K562 (cell line): ENCODE data around the gene ALDH16A1. TPM values are rescaled to one million over a fixed set of nuclear protein-coding genes. Genes with fewer than 3 reads are reported as not detected.

ENCODE experiments used
- CBX2 ChIP-seq: fragments of 200-600 bp; sonication (generic); IDR thresholded peaks from one replicate; pipeline ENCODE4 v1.6.1; 2012; ENCODE audit warnings: mild to moderate bottlenecking, low read length, inconsistent platforms; ENCODE audit not compliant: insufficient read depth, poor library complexity, severe bottlenecking
- CEBPB ChIP-seq: fragments of 450-650 bp; IDR thresholded peaks from 2 replicates; pipeline ENCODE4 v1.6.1; 2016; ENCODE audit warnings: missing genetic modification characterization, missing compliant biosample characterization
- CTCFL ChIP-seq: IDR thresholded peaks from 2 replicates; pipeline ENCODE4 v1.6.1; 2011; ENCODE audit warnings: borderline replicate concordance, low read depth, mild to moderate bottlenecking, moderate library complexity, low read length; ENCODE audit not compliant: insufficient read depth, poor library complexity, severe bottlenecking
- HEY1 ChIP-seq: fragments of 250-450 bp; sonication (Bioruptor Pico); IDR thresholded peaks from 2 replicates; pipeline ENCODE4 v1.5.0; 2020; ENCODE audit warnings: mild to moderate bottlenecking, moderate library complexity, borderline replicate concordance
- IRF9 ChIP-seq: fragments of 450-650 bp; IDR thresholded peaks from 2 replicates; pipeline ENCODE4 v1.6.1; 2016; ENCODE audit warnings: missing biosample characterization, missing genetic modification characterization
- KAT7 ChIP-seq: sonication (generic); formaldehyde crosslinking; IDR thresholded peaks from 2 replicates; pipeline ENCODE4 v1.8.0; 2022; ENCODE audit warnings: missing genetic modification reagents, mild to moderate bottlenecking, borderline replicate concordance
- KLF16 ChIP-seq: IDR thresholded peaks from 2 replicates; pipeline ENCODE4 v1.6.1; 2016; ENCODE audit warnings: antibody characterized with exemption
- MEIS2 ChIP-seq: fragments of 450-650 bp; IDR thresholded peaks from 2 replicates; pipeline ENCODE4 v1.6.1; 2014; ENCODE audit warnings: mild to moderate bottlenecking; ENCODE audit not compliant: partially characterized antibody
- NCOA4 ChIP-seq: fragments of 450-650 bp; IDR thresholded peaks from 2 replicates; pipeline ENCODE4 v1.6.1; 2018; ENCODE audit warnings: mild to moderate bottlenecking; ENCODE audit not compliant: partially characterized antibody
- NCOA6 ChIP-seq: fragments of 450-650 bp; IDR thresholded peaks from 2 replicates; pipeline ENCODE4 v1.6.1; 2017; ENCODE audit warnings: mild to moderate bottlenecking
- NFATC3 ChIP-seq: fragments of 450-650 bp; IDR thresholded peaks from 2 replicates; pipeline ENCODE4 v1.6.1; 2017; ENCODE audit warnings: mild to moderate bottlenecking
- PKNOX1 ChIP-seq: fragments of 450-650 bp; IDR thresholded peaks from 2 replicates; pipeline ENCODE4 v1.6.1; 2016
- POLR2AphosphoS5 ChIP-seq: IDR thresholded peaks from 2 replicates; pipeline ENCODE4 v1.6.1; 2011; ENCODE audit warnings: mild to moderate bottlenecking, low read depth, low read length, moderate library complexity; ENCODE audit not compliant: control insufficient read depth, insufficient read depth
- SMAD2 ChIP-seq: fragments of 150-350 bp; IDR thresholded peaks from 2 replicates; pipeline ENCODE4 v1.6.1; 2014; ENCODE audit warnings: low read depth, mild to moderate bottlenecking, low read length
- ZC3H11A ChIP-seq: IDR thresholded peaks from 2 replicates; pipeline ENCODE4 v1.6.1; 2012; ENCODE audit warnings: low read depth, low read length, improper control_type of control experiment
- ZFP36 ChIP-seq: fragments of 150-350 bp; IDR thresholded peaks from 2 replicates; pipeline ENCODE4 v1.6.1; 2018; ENCODE audit warnings: low read length, low read depth; ENCODE audit not compliant: partially characterized antibody
- ZHX1 ChIP-seq: fragments of 150-350 bp; conservative IDR thresholded peaks from 2 replicates; pipeline ENCODE4 v1.6.1; 2014; ENCODE audit warnings: low read length
- ZNF354B ChIP-seq: fragments of 250-450 bp; sonication (Bioruptor Pico); IDR thresholded peaks from 2 replicates; pipeline ENCODE4 v1.4.0; 2020
- polyA plus RNA-seq, 8 experiments: library from polyadenylated mRNA; depleted of rRNA in 4 of 8; stranded (reverse) in 5 of 8; unstranded in 3 of 8; fragments of >200 nt; fragmentation: Nextera tagmentation in 2 of 8; fragmentation: Illumina TruSeq in 1 of 8; extraction: Ambion mirVana in 2 of 8; extraction: Trizol in 1 of 8; gene quantifications; 2 replicates each; pipeline versions ENCODE4 v1.2.1 to v1.2.3, GENCODE V29; 2011 to 2014; ENCODE audit warnings: inconsistent platforms in 1 of 8, missing spikeins in 1 of 8
- total RNA-seq, 7 experiments: library from RNA; depleted of rRNA in 6 of 7; stranded (reverse); fragments of >200 nt in 6 of 7; fragmentation: Illumina TruSeq in 2 of 7; extraction: Trizol in 2 of 7; gene quantifications; 2 replicates each; pipeline versions ENCODE4 v1.2.1 to v1.2.3, GENCODE V29; 2011 to 2021; ENCODE audit warnings: low replicate concordance in 1 of 7
- TF ChIP-seq, protein P1 (sequence below), 3 experiments: IDR thresholded peaks in 2 of 3; conservative IDR thresholded peaks in 1 of 3; 2 replicates each; pipeline ENCODE4 v1.5.1; 2011 to 2012; ENCODE audit warnings: low read length in 3 of 3, mild to moderate bottlenecking in 3 of 3, control low read depth in 2 of 3, improper control_type of control experiment in 1 of 3, inconsistent platforms in 1 of 3, low read depth in 1 of 3, mixed read lengths in 1 of 3, moderate library complexity in 1 of 3; ENCODE audit not compliant: insufficient read depth in 2 of 3

The ALDH16A1 gene
- total and polyA plus RNA-seq, 9 of the 15 experiments (the other 6 are each of a cell fraction or from before 2014, with no cell fraction given): 2.2 to 52.2 (median 7.6) TPM

- TF ChIP-seq PKNOX1 (no peak), HEY1 (CRISPR knock-in tag) (no peak), IRF9 (tag) (no peak), CEBPB (tag) (no peak), ZC3H11A (no peak), CBX2 (no peak), ZNF354B (no peak), ZHX1 (no peak), KAT7 (no peak; the same call in 1 of the 2 replicates), POLR2AphosphoS5 (peak; percentile 75), SMAD2 (no peak), NCOA6 (no peak; the same call in 1 of the 2 replicates), NFATC3 (no peak), NCOA4 (no peak), MEIS2 (no peak), KLF16 (no peak), CTCFL (no peak), ZFP36 (no peak)
- TF ChIP-seq, protein P1, sequence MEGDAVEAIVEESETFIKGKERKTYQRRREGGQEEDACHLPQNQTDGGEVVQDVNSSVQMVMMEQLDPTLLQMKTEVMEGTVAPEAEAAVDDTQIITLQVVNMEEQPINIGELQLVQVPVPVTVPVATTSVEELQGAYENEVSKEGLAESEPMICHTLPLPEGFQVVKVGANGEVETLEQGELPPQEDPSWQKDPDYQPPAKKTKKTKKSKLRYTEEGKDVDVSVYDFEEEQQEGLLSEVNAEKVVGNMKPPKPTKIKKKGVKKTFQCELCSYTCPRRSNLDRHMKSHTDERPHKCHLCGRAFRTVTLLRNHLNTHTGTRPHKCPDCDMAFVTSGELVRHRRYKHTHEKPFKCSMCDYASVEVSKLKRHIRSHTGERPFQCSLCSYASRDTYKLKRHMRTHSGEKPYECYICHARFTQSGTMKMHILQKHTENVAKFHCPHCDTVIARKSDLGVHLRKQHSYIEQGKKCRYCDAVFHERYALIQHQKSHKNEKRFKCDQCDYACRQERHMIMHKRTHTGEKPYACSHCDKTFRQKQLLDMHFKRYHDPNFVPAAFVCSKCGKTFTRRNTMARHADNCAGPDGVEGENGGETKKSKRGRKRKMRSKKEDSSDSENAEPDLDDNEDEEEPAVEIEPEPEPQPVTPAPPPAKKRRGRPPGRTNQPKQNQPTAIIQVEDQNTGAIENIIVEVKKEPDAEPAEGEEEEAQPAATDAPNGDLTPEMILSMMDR (IDR thresholded peaks at IDR 0.05 in 2 of 3, conservative IDR thresholded peaks at IDR 0.05 in 1 of 3; ENCODE audit: insufficient read depth in 2 of 3, low read depth in 1 of 3, low read length in 3 of 3): no peak
Measured at GRCh38 chr19:49492573-49493405, 39.8 kb downstream of the ALDH16A1 start (continued).
